ENCODE data around the gene METTL9. TPM values are rescaled to one million over a fixed set of nuclear protein-coding genes. Genes with fewer than 3 reads are reported as not detected.

The METTL9 gene
- total RNA-seq, 1 donor from 2014 or later = 131 TPM

DNA sequence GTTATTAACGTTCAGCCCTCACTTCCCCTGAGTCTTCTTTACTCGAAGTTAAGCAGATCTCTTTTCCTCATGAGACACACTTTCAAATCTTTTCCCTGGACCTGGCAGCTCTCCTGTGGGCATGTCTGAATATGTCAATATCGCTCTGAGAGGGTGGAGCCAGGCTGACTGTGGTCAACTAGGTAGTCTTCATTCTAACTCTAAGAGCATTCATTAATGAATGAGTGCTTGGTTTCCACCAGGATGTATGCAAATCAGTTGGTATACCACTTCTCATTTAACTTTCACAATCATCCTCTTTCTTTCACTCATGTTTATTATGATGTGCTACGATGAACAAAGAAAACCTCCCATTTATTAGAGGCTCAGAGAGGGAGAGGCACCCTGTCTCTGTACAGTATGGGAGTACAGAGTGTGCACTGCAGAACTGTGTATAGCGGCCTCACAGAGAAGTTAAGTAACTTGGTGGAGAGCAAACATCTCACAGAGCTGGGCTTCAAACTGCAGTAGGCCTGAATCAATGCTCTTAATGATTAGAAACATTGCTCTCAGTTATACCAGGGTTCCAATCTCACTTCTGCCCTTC is 104.3 kb downstream of the METTL9 start:
- no peak for DNase-seq (ENCODE audit: low read depth)

- DNase-seq (ENCODE audit: low read depth) = no peak
These were observed 104.9 kb downstream of the METTL9 start for GRCh38 chr16:21704266-21704665.

DNA sequence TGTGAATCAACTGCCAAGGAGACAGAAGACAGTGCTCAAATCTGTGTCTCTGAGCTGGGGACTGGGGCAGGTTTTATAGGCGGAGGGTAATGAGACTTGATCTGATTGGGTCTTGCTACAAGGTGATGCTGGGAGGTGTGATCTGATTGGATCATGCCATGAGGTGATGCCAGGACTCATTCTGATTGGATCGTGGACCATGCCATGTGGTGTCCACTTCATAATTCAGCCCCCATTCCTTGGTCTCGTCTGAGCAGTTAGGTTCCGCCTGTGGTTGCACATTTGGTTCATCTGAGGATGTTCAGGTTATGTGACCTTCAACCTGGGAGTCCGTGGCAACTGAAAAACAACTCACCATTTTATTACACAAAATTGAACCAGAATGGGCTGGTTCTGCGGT is 105.4 kb downstream of the METTL9 start:
- DNase-seq (ENCODE audit: low read depth) = no peak

Other genes starting within 250 kb of the METTL9 start
- gene IGSF6, start 53.0 kb downstream of the METTL9 start, total RNA-seq = not detected in 2 replicates
- 0.64 TPM in 1 of 2 replicates, not detected in the other for gene OTOA, start 64.4 kb downstream of the METTL9 start, total RNA-seq

Data from myocyte (in vitro differentiated cells).